GM12875 (cell line): Measurements from ENCODE around the gene PDE1C.

Experiments used
- H3K4me3 ChIP-seq: one replicate; pipeline ENCODE4 v1.5.1; 2011; ENCODE audit warnings: low read depth, low read length, control low read depth
- TF ChIP-seq, protein P1 (sequence below): IDR thresholded peaks from 2 replicates; pipeline ENCODE4 v1.5.1; 2011; ENCODE audit warnings: low read depth, mild to moderate bottlenecking, control low read depth, inconsistent platforms, low read length, moderate library complexity, borderline replicate concordance; ENCODE audit not compliant: insufficient read depth

PDE1C gene

DNA sequence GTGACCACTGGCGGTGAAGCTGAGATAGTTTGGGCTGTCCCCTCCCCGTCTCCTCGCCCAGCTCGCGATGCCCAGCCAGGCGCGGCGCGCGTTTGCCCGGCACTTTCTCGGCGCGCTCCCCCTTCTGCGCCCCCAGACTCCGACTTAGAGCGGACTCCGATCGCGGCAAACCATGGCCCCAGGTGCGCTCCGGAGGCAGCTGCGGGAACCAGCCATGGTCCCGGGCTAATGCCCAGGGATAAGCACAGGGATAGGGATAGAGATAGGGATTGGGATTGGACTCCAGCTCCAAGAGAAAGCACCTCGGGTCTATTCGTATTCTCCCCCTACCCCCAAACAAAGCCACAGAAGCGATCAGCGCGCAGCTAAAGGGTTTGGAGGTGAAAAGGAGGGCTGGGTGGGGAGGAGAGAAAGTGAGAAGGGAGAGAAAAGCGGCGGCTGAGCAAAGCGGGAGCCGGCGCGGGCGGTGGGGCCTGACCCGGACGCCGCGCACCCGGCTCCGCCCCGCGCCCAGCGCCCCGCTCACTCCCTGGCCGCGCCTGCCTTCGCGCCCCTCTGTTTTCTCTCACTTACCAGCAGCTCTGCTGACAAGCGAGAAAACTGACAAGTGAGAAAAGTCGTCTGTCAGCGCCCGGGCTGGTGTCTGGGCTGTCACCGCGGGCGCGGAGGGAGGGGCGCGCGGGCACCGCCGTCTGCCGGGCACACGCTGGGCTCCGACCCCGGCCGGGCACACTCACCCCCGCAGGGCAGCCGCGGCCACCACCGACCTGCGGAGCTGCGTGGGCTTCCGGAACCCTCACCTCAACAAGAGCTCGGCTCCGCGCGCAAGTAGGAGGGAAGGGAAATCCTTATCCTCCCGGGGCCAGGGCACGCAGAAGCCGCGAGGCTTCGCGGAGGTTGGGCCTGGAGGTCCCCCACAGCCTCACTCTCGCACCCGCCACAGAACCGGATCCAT is at the start of gene PDE1C:
TSS of gene PDE1C (minus strand) at position 2 of the 955 bp plus-strand sequence.
- H3K4me3 ChIP-seq, result no peak within 1 kb of the TSS
- TF ChIP-seq, protein P1, sequence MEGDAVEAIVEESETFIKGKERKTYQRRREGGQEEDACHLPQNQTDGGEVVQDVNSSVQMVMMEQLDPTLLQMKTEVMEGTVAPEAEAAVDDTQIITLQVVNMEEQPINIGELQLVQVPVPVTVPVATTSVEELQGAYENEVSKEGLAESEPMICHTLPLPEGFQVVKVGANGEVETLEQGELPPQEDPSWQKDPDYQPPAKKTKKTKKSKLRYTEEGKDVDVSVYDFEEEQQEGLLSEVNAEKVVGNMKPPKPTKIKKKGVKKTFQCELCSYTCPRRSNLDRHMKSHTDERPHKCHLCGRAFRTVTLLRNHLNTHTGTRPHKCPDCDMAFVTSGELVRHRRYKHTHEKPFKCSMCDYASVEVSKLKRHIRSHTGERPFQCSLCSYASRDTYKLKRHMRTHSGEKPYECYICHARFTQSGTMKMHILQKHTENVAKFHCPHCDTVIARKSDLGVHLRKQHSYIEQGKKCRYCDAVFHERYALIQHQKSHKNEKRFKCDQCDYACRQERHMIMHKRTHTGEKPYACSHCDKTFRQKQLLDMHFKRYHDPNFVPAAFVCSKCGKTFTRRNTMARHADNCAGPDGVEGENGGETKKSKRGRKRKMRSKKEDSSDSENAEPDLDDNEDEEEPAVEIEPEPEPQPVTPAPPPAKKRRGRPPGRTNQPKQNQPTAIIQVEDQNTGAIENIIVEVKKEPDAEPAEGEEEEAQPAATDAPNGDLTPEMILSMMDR, result no peak

DNA sequence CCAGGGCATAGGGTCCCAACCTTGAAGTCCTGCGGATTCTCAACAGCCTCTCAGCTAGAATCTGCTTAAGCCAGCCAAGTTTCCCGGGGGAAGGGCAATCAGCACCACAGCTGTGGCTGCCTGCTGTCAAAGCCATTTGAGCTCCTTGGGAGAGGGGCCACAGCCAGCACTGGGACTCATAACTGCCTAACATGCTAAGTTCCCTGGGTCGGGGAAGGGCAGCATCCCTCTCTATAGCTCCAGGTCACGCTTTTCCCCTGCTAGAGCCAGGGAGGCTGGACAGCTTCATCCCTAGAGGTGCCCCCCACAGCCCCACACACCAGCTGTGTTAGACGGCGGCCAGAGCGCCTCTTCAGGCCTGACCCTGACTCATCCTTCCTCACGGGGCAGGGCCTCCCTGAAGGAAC is 49.6 kb upstream of the PDE1C start:
- no peak overlapping the region for H3K4me3 ChIP-seq
- TF ChIP-seq, protein P1, result no peak

DNA sequence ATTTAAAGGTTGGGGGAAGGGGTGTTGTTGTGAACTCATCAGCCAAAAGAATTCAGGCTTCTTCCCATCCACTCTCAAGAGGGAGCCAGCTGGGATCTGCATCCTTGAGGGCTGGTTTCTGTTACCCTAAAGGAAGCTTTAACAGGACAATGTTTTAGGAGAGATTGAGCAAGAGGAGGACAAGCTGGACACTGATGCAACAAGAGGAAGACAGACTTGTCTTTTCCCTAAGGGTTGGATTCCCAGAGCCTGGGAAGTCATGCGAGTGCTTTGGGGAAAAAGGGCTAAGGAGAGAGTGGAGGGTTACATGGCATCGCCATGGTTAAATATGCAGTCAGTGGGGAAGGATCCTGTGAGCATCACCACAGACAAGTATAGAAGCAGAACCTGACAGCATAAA is 47.6 kb upstream of the PDE1C start:
- H3K4me3 ChIP-seq, result no peak overlapping the region
- TF ChIP-seq, protein P1, result no peak

DNA sequence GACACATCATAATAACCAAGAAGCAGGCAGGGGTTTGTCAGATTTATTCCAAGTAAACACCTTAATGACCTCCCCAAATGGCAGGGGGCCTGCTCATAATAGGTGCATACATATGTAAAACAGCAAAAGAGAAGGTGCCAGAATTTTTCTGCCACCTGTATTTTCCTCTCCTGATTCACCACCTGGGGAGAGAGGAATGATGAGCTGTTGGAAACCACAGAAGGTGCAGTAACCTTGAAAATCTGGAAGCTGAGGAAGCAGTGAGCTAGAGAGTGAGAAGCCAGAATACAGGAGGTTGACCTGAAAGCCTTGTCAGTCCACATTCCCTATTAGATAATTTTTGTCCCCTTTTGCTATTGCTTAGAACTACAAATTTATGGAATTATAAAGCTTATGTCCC is 46.2 kb upstream of the PDE1C start:
- TF ChIP-seq, protein P1, result no peak

DNA sequence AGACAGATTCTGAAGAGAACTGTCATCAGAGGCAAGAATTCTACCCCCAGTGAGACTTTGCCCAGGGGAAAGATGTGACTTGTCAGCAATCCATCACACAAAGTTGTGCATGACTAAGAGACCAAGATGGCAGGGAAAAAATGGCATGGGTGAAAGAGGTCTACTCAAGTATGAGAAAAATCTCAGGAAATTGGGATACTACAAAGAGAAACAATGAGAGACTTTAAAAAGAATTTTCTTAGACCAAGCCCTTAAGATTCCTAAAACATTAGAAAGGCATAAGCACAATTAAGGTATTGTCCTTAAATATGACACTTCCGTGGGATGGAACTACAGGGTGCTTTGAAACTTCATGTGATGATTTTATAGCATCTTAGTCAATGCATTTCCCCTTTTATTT is 45.6 kb upstream of the PDE1C start:
- TF ChIP-seq, protein P1, result no peak
- no peak overlapping the region for H3K4me3 ChIP-seq

More for the DNA sequence above, 46.2 kb upstream of the PDE1C start:
- H3K4me3 ChIP-seq, result no peak overlapping the region

DNA sequence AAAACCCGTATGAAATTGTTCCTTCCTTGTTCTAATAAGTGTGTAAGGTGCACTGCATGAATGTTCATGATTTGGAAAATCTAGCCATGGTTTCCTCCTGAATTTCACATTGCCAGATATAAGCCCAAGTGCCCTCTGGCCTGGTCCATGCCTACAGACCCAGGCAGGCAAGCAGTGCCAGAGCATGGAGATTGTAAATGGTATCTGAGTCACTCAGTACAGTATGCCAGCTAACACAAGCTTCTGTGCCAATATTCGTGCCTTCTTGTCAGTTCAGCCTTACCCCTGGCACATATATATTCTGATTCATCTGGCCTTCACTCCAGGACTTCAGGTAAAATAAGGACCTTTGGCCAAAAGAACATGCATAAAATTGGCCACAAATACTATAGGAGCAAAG is 38.4 kb upstream of the PDE1C start:
- H3K4me3 ChIP-seq, result no peak overlapping the region
- TF ChIP-seq, protein P1, result no peak

DNA sequence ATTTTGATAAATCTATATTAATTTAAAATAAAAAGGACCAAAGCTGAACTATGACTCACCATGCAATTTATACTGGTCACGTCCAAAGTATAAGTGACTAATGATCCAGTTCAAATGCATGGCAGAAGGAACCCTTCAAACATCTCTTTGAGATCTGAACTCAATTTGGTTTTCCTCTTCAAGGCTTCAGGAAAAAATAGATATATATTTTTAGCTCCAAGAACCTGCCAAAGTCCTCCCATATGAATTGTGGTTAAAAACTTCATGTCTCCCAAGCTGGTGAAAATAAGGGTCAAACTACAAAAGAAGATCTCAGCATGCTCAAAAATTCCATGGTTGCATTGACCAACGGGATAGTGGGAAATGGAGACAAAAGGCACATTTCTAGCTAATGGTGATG is 34.6 kb upstream of the PDE1C start:
- TF ChIP-seq, protein P1, result no peak
- no peak overlapping the region for H3K4me3 ChIP-seq
